ENCODE measurements around the gene RIC8A. TPM values are rescaled to one million over a fixed set of nuclear protein-coding genes. Genes with fewer than 3 reads are reported as not detected.

The RIC8A gene
- total RNA-seq, 1 experiment from 2014 or later: 180 TPM

DNA sequence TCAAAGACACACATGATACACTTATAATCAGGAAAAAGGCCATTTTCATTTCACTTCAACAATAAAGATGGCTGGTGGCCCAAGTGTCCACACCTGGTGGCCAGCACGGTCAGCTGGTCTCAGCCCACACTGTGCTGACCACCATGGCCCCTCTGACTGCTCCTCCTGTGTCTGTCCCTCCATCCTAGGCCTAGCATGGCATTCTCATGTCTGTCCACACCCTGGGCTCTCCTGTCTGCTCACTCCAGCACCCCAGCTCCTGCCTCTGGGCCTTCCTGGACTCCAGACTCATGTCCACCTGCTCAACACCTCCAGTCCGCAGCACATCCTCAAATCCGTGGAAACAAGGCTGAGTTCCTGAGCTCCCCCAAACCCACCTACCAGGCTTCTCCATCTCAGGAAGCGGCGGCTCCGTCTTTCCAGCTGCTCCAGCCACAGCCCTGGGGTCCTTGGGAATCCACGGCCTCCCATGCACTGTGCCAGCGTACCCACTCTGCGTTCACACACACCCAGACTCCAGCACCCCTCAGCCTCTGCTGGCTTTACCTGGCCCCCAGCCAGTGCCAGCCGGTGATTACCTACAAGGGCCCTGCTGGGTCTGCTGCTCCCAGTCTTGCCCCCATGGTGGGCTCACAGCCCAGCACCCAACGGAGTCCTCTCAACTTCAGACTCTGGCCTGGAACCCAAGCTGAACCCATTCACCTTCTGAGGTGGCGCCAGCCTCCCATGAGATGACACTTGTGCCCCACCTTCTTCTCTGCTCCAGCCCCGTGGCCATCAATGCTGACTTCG is 14.7 kb downstream of the RIC8A start:
- no peak overlapping the region for H3K27ac ChIP-seq (ENCODE audit: low read length)
- DNase-seq (no peak), ATAC-seq (no peak)
- POLR2A ChIA-PET (ENCODE audit: unreplicated experiment): no interaction called here
- no peaks in the 10 kb centered on the region for H4K20me1 ChIP-seq (ENCODE audit: low read length)
- TF ChIP-seq, protein P1, sequence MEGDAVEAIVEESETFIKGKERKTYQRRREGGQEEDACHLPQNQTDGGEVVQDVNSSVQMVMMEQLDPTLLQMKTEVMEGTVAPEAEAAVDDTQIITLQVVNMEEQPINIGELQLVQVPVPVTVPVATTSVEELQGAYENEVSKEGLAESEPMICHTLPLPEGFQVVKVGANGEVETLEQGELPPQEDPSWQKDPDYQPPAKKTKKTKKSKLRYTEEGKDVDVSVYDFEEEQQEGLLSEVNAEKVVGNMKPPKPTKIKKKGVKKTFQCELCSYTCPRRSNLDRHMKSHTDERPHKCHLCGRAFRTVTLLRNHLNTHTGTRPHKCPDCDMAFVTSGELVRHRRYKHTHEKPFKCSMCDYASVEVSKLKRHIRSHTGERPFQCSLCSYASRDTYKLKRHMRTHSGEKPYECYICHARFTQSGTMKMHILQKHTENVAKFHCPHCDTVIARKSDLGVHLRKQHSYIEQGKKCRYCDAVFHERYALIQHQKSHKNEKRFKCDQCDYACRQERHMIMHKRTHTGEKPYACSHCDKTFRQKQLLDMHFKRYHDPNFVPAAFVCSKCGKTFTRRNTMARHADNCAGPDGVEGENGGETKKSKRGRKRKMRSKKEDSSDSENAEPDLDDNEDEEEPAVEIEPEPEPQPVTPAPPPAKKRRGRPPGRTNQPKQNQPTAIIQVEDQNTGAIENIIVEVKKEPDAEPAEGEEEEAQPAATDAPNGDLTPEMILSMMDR (conservative IDR thresholded peaks at IDR 0.05; ENCODE audit: low read depth, low read length): no peak
- no peak for TF ChIP-seq EZH2 (IDR thresholded peaks at IDR 0.05; ENCODE audit: low read length, unreplicated experiment)
- TF ChIP-seq EZH2phosphoT487 (IDR thresholded peaks at IDR 0.05; ENCODE audit: borderline replicate concordance, low read length): no peak
- H3K79me2 ChIP-seq (ENCODE audit: low read length): no peaks in the 10 kb centered on the region
- H3K9me2 ChIP-seq (replicated peaks; ENCODE audit: low read length): no peaks in the 10 kb centered on the region
- CTCF ChIA-PET: no interaction called here
- no peaks in the 10 kb centered on the region for H3F3A ChIP-seq (ENCODE audit: low read length, unreplicated experiment)
- H3K4me1 ChIP-seq (ENCODE audit: insufficient read depth, low read length): no peaks in the 10 kb centered on the region
- no peaks in the 10 kb centered on the region for H3K27me3 ChIP-seq (ENCODE audit: low read length)
- no peak overlapping the region for H3K4me2 ChIP-seq (ENCODE audit: low read length)
- no TSS peak for BruUV-seq (replicated peaks)
- H3K36me3 ChIP-seq (ENCODE audit: low read depth, low read length): no peaks in the 10 kb centered on the region
- intact Hi-C loops (cut with micrococcal nuclease): no loop called here
- no peaks in the 10 kb centered on the region for H3K9me3 ChIP-seq (ENCODE audit: low read length)
- H3K9ac ChIP-seq (ENCODE audit: low read length): no peak overlapping the region
- H2AFZ ChIP-seq (ENCODE audit: low read length): no peak overlapping the region
- no peak overlapping the region for H3K4me3 ChIP-seq (ENCODE audit: low read length)

DNA sequence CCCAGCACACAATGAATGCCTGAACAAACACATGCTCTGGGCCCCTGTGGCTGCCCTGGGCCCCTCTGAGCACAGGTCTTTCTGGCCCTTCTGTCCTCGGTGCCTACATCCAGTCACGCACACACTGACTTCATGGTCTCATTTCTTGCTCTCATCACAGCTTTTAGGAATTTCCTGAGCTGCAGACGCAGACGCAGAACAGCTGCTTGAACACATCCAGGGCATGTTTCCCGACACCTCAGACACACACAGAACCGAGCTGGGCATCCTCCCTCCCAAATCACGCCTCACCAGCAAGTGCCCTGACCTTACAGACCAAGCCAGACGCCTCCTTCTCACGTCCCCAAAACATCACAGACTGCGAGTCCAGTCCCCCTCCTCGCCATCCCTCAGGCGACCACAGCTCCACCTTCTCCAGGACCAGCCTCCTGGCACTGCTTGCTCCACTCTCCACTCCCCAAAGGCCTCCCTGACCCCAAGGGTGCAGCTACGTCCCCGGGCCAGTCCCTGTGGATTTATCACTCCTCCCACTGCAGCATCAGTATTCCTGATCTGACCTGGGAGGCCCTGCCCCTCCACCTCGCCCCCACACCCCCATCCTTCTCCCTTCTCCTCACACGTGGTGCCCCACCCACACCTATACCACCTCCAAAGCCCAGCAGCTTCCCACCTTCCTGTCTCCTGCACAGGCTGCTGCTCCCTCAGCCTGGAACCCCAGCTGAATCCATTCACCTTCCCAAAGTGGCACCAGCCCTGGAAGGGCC is 15.7 kb downstream of the RIC8A start:
- BruUV-seq (replicated peaks): no TSS peak
- no peak overlapping the region for H2AFZ ChIP-seq (ENCODE audit: low read length)
- H3K9ac ChIP-seq (ENCODE audit: low read length): no peak overlapping the region
- ChIA-PET POLR2A (ENCODE audit: unreplicated experiment) (no interaction called here), CTCF (no interaction called here)
- H3K36me3 ChIP-seq (ENCODE audit: low read depth, low read length): no peaks in the 10 kb centered on the region
- no peaks in the 10 kb centered on the region for H3F3A ChIP-seq (ENCODE audit: low read length, unreplicated experiment)
- H3K9me2 ChIP-seq (replicated peaks; ENCODE audit: low read length): no peaks in the 10 kb centered on the region
- no peaks in the 10 kb centered on the region for H4K20me1 ChIP-seq (ENCODE audit: low read length)
- no peaks in the 10 kb centered on the region for H3K9me3 ChIP-seq (ENCODE audit: low read length)
- H3K27ac ChIP-seq (ENCODE audit: low read length): no peak overlapping the region
- H3K79me2 ChIP-seq (ENCODE audit: low read length): no peaks in the 10 kb centered on the region
- H3K4me2 ChIP-seq (ENCODE audit: low read length): no peak overlapping the region
- no peak overlapping the region for H3K4me3 ChIP-seq (ENCODE audit: low read length)
- no peaks in the 10 kb centered on the region for H3K27me3 ChIP-seq (ENCODE audit: low read length)
- no peak for ATAC-seq
- TF ChIP-seq EZH2 (IDR thresholded peaks at IDR 0.05; ENCODE audit: low read length, unreplicated experiment) (no peak), EZH2phosphoT487 (IDR thresholded peaks at IDR 0.05; ENCODE audit: borderline replicate concordance, low read length) (no peak)
- TF ChIP-seq, protein P1 (conservative IDR thresholded peaks at IDR 0.05; ENCODE audit: low read depth, low read length): no peak
- no peaks in the 10 kb centered on the region for H3K4me1 ChIP-seq (ENCODE audit: insufficient read depth, low read length)
- intact Hi-C loops (cut with micrococcal nuclease): no loop called here
- no peak for DNase-seq

DNA sequence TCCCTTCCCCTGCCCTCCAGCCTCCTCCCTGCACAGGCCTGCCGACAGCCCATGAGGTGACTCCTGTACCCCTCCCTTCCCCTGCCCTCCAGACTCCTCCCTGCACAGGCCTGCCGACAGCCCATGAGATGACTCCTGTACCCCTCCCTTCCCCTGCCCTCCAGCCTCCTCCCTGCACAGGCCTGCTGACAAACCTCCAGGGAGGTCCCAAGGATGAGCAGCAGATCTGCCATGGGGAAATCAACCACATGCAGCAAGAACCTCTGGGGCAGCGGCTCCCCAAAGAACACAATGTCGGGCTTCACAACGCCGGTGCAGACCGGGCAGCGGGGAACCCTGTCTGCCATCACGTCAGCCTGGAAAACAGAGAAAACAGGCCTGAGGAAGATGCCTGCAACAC is 16.4 kb downstream of the RIC8A start:
- Histone ChIP-seq H3K9ac (ENCODE audit: low read length) (no peak overlapping the region), H3K4me2 (ENCODE audit: low read length) (no peak overlapping the region), H3K79me2 (ENCODE audit: low read length) (no peaks in the 10 kb centered on the region), H2AFZ (ENCODE audit: low read length) (no peak overlapping the region), H3F3A (ENCODE audit: low read length, unreplicated experiment) (no peaks in the 10 kb centered on the region), H3K27ac (ENCODE audit: low read length) (no peak overlapping the region), H4K20me1 (ENCODE audit: low read length) (no peaks in the 10 kb centered on the region), H3K4me1 (ENCODE audit: insufficient read depth, low read length) (no peaks in the 10 kb centered on the region), H3K4me3 (ENCODE audit: low read length) (no peak overlapping the region), H3K36me3 (ENCODE audit: low read depth, low read length) (no peaks in the 10 kb centered on the region), H3K9me3 (ENCODE audit: low read length) (no peaks in the 10 kb centered on the region), H3K27me3 (ENCODE audit: low read length) (no peaks in the 10 kb centered on the region), H3K9me2 (replicated peaks; ENCODE audit: low read length) (no peaks in the 10 kb centered on the region)
- intact Hi-C loops (cut with micrococcal nuclease): no loop called here
- POLR2A ChIA-PET (ENCODE audit: unreplicated experiment): no interaction called here
- CTCF ChIA-PET: no interaction called here
- TF ChIP-seq EZH2 (IDR thresholded peaks at IDR 0.05; ENCODE audit: low read length, unreplicated experiment) (no peak), EZH2phosphoT487 (IDR thresholded peaks at IDR 0.05; ENCODE audit: borderline replicate concordance, low read length) (no peak)
- TF ChIP-seq, protein P1 (conservative IDR thresholded peaks at IDR 0.05; ENCODE audit: low read depth, low read length): no peak
- DNase-seq (no peak), ATAC-seq (no peak)
- no TSS peak for BruUV-seq (replicated peaks)

Data from PC-3 (cell line).